CD4-positive, alpha-beta T cell (primary cell): ENCODE results near the gene ARMH4. TPM values are rescaled to one million over a fixed set of nuclear protein-coding genes. Genes with fewer than 3 reads are reported as not detected.
A peak's percentile ranks its signal among the peaks of the same experiment; 100 is the strongest.

Source experiments
- ATAC-seq: fragments of 200-7000 bp; cut with Tn5 transposase; one replicate; pipeline ENCODE4 v1.10.0; 2022; ENCODE audit warnings: mild to moderate bottlenecking; ENCODE audit not compliant: poor library complexity
- CTCF ChIA-PET: fragments of 350-600 bp; sonication (Branson Sonifier 250); formaldehyde crosslinking; loops from one replicate; lab custom pipeline; 2021; ENCODE audit warnings: antibody characterized with exemption, inconsistent platforms; lab: Charles Lee
- POLR2A ChIA-PET: fragments of 350-600 bp; sonication (Branson Sonifier 250); formaldehyde crosslinking; loops from one replicate; lab custom pipeline; 2021; ENCODE audit warnings: antibody characterized with exemption, inconsistent platforms; lab: Charles Lee
- DNase-seq, 14 experiments: peaks; one replicate each; pipeline ENCODE4 v3.0.0-alpha.2; 2013 to 2020; ENCODE audit warnings: mixed read lengths in 2 of 14
- H3K27ac ChIP-seq, 2 donors: one replicate each; pipeline versions ENCODE4 v1.5.1 to v1.7.0; 2013; ENCODE audit warnings: low read length in 2 of 2, low read depth in 1 of 2, mild to moderate bottlenecking in 1 of 2
- H3K27me3 ChIP-seq, 2 experiments: 1 replicate in 1 of 2; 2 replicates in 1 of 2; pipeline versions ENCODE4 v1.6.1 to v1.7.0; 2013; ENCODE audit warnings: low read length in 2 of 2, control low read depth in 1 of 2, mild to moderate bottlenecking in 1 of 2, moderate library complexity in 1 of 2; ENCODE audit not compliant: insufficient read depth in 2 of 2, control insufficient read depth in 1 of 2
- H3K36me3 ChIP-seq: one replicate; pipeline ENCODE4 v1.6.1; 2013; ENCODE audit warnings: low read length, control low read depth; ENCODE audit not compliant: insufficient read depth
- H3K4me1 ChIP-seq: one replicate; pipeline ENCODE4 v1.6.1; 2013; ENCODE audit warnings: low read length, control low read depth; ENCODE audit not compliant: insufficient read depth
- H3K4me3 ChIP-seq: one replicate; pipeline ENCODE4 v1.5.1; 2013; ENCODE audit warnings: mild to moderate bottlenecking, low read length, moderate library complexity
- H3K9me3 ChIP-seq, 2 experiments: 1 replicate in 1 of 2; 2 replicates in 1 of 2; pipeline versions ENCODE4 v1.6.1 to v1.7.0; 2013; ENCODE audit warnings: low read length in 2 of 2, mild to moderate bottlenecking in 2 of 2, control low read depth in 1 of 2, moderate library complexity in 1 of 2; ENCODE audit not compliant: control insufficient read depth in 1 of 2, insufficient read depth in 1 of 2
- H3K27ac Mint-ChIP-seq: one replicate; pipeline ENCODE4 v1.8.0; 2020; ENCODE audit warnings: mixed read lengths
- H3K27me3 Mint-ChIP-seq: one replicate; pipeline ENCODE4 v1.8.0; 2021; ENCODE audit warnings: mixed read lengths
- H3K36me3 Mint-ChIP-seq: one replicate; pipeline ENCODE4 v1.8.0; 2021; ENCODE audit warnings: low read depth, mixed read lengths
- H3K4me1 Mint-ChIP-seq: one replicate; pipeline ENCODE4 v1.8.0; 2021; ENCODE audit warnings: low read depth, mixed read lengths
- H3K4me3 Mint-ChIP-seq: one replicate; pipeline ENCODE4 v1.8.0; 2020; ENCODE audit warnings: mild to moderate bottlenecking, mixed read lengths
- H3K9me3 Mint-ChIP-seq: one replicate; pipeline ENCODE4 v1.8.0; 2020; ENCODE audit warnings: mixed read lengths
- CTCF ChIP-seq: fragments of 200-600 bp; IDR thresholded peaks from one replicate; pipeline ENCODE4 v1.8.0; 2022; ENCODE audit warnings: antibody characterized with exemption, mild to moderate bottlenecking
- intact Hi-C, 2 experiments: fragments of 100-400 bp; cut with DNase I in 1 of 2; cut with micrococcal nuclease in 1 of 2; formaldehyde crosslinking; loops; one replicate each; pipeline versions ENCODE4 v1.15.1 to v1.9.0; 2023 to 2025; cut with DNase I, micrococcal nuclease
- total RNA-seq, 174 experiments: library from RNA in 2 of 174; stranded (reverse) in 2 of 174; gene quantifications; one replicate each; pipeline ENCODE4 v1.2.3 and lab custom pipeline; 2021 to 2026

Gene ARMH4
- total RNA-seq, 2 experiments from 2014 or later, result not detected

- ChIA-PET POLR2A (no interaction called here), CTCF (interaction anchor here (1.2 kb wide), 1 partner anchor 22 kb away, joined by 3 read pairs; no protein-coding TSS in a partner anchor)
- Mint-ChIP-seq H3K4me3 (no peak overlapping the region), H3K4me1 (no peaks in the 10 kb centered on the region), H3K27ac (no peak overlapping the region), H3K36me3 (no peaks in the 10 kb centered on the region), H3K9me3 (no peaks in the 10 kb centered on the region), H3K27me3 (peaks cover 15% of the 10 kb centered on the region)
- DNase-seq (no peak), ATAC-seq (no peak)
- H3K4me3 ChIP-seq, result no peak overlapping the region
- H3K27me3 ChIP-seq, result peaks cover 0 to 3% of the 10 kb centered on the region in 2 experiments
- no peaks in the 10 kb centered on the region for H3K4me1 ChIP-seq
- H3K27ac ChIP-seq, result no peak overlapping the region
- intact Hi-C loops, result no loop called here
- H3K36me3 ChIP-seq, result no peaks in the 10 kb centered on the region
- TF ChIP-seq CTCF, result no peak
- no peaks in the 10 kb centered on the region for H3K9me3 ChIP-seq
Observed at GRCh38 chr14:58167057-58167456, 15.0 kb upstream of the ARMH4 start.

GRCh38 chr14:58166005-58166983 lies 14.3 kb upstream of the ARMH4 start:
- Mint-ChIP-seq H3K27ac (no peak overlapping the region), H3K36me3 (no peaks in the 10 kb centered on the region), H3K4me3 (no peak overlapping the region), H3K27me3 (peaks cover 15% of the 10 kb centered on the region), H3K4me1 (no peaks in the 10 kb centered on the region), H3K9me3 (no peaks in the 10 kb centered on the region)
- DNase-seq (peak; percentile 48 to 80 (median 66)), ATAC-seq (no peak)
- Histone ChIP-seq H3K27me3 (peaks cover 0 to 3% of the 10 kb centered on the region in 2 experiments), H3K36me3 (no peaks in the 10 kb centered on the region), H3K27ac (no peak overlapping the region), H3K9me3 (no peaks in the 10 kb centered on the region), H3K4me3 (no peak overlapping the region), H3K4me1 (no peaks in the 10 kb centered on the region)
- TF ChIP-seq CTCF, result peak; percentile 92
- intact Hi-C loops, result loop anchor here in 1 of 2 experiments (1.0 kb wide), 1 partner anchor 58 kb away; no protein-coding TSS in a partner anchor
- ChIA-PET CTCF (interaction anchor here (1.0 kb wide), 1 partner anchor 57 kb away, joined by 4 read pairs; no protein-coding TSS in a partner anchor), POLR2A (no interaction called here)

- no peak overlapping the region for H3K4me3 ChIP-seq
- Mint-ChIP-seq H3K36me3 (no peaks in the 10 kb centered on the region), H3K4me1 (no peaks in the 10 kb centered on the region), H3K4me3 (no peak overlapping the region), H3K9me3 (no peaks in the 10 kb centered on the region), H3K27me3 (peaks cover 28% of the 10 kb centered on the region), H3K27ac (no peak overlapping the region)
- H3K9me3 ChIP-seq, result no peaks in the 10 kb centered on the region
- ChIA-PET POLR2A (no interaction called here), CTCF (no interaction called here)
- DNase-seq (no peak), ATAC-seq (no peak)
- peaks cover 0 to 5% of the 10 kb centered on the region in 2 experiments for H3K27me3 ChIP-seq
- no peak overlapping the region for H3K27ac ChIP-seq
- no peak for TF ChIP-seq CTCF
- intact Hi-C loops, result no loop called here
- H3K4me1 ChIP-seq, result no peaks in the 10 kb centered on the region
- no peaks in the 10 kb centered on the region for H3K36me3 ChIP-seq
Observed at GRCh38 chr14:58160561-58160960, 8.5 kb upstream of the ARMH4 start.
